Activated CD4-positive, alpha-beta T cell treated with anti-CD3 and anti-CD28 coated beads, Interleukin-2, amount 50 U/mL, for 16 hours (primary cell): ENCODE measurements around the gene ATXN7.

Experiments
- DNase-seq: peaks from one replicate; pipeline ENCODE4 v3.0.0-alpha.2; 2020

The ATXN7 gene

DNA sequence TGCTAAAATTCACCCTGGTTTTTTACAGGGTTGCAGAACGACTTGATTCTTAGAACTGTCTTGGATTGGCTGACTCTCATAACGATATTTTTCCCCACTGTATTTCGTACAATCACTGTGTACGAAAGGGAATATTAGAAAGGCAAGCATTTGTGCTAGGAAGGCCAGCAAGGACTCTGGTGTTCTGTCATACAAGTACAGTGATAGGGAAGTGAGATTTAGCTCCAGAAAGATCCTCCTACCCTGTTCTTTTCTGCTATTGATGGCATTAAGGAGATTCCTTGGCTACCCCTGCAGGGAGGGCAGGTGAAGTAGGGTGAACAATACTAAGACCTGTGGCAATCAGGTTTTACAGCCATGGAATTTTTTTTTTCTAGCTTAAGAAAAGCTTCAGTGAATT lies 102.3 kb downstream of the ATXN7 start:
- no peak for DNase-seq

DNA sequence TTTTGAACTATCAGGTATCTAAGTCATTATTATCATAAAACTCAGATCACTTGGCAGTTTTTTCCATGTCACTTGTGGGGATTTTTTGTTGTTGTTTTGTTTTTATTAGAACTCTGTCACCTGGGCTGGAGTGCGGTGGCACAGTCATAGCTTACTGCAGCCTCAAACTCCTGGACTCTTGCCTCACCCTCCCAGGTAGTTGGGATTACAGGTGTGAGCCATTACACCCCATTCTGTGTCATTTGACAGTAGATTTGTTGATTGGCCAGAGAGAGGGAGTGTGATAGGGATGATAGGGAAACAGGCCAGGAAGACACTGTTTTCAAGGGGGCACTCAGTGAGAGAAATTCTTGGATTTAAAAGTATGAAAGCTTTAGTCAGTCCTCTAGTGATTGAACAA lies 103.2 kb downstream of the ATXN7 start:
- no peak for DNase-seq

DNA sequence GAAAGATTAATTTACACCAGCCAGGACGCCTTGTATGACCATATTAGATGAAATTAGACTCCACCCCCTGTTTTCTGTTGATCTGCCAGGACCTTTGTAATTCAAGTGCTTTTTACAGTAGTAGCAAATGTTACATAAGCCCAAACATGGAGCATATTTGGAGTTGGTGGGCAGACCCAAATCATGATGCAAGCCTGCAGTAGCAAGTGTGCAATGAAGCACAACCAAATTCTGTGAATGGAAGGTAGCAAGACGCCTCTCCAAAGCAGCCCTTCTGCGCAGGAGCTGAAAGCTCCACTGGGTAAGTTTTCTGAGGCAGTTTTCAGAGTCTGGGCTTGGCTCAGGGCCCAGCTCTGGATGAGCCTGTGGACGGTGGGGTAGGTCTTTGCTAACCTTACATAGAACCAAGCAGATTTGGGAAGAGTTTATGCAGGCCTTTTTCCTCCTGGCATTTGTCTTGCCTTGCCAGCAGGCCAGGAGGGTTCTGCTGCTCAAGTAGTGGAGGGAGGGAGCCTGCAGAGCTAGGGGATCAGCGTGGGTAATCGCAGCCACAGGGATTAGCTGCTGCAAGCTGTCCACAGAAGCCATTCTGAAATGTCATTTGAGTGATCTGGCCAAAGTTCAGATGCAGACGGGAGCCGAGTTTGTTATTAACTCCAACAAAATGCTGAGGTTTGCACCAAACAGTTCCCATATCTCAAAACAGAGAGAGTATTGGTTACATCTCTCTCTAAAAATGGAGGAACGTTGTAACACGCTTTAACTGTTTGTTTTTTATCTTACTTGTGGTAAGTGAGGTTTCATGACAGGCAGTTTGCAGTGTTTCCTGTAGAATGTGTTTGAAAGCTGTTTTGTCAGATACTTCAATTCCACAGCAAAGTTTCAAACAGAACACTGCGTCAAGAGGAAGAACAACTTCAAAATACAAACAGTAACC lies 104.3 kb downstream of the ATXN7 start:
- DNase-seq, result peak; percentile 65

DNA sequence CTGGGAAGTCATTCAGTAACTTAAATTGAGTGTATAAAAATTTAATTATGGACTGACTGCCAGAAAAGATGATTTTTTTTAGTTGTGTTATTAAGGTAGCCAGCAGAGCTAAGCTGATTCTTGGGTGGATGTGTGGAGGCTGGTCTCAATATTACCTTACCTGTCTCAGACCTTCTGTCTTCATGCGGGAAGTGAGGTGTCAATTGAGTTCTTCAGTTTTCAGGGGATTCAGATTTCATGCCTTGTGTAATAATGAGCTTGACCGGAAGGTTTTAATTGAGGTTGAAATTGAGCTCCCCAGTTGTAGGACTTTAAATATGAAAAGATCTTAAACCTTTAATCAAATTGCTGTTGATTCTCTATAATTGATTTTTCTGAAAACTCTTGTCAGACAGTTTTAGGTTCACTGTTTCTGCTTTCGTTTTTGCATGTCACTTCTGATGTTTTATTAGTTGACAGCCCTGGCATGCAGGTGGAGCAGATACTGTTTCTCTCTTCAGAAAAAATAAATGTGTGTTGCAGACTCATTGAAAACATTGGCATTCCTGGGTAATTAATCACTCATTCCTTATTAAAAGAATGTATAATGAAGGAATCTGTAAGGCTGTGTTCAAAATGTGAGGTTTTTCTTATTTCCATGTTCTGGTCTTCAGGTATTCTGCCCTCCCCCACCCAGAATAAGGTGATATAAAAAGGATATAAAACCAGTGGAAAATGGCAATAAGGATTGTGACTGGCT lies 105.1 kb downstream of the ATXN7 start:
- no peak for DNase-seq

DNA sequence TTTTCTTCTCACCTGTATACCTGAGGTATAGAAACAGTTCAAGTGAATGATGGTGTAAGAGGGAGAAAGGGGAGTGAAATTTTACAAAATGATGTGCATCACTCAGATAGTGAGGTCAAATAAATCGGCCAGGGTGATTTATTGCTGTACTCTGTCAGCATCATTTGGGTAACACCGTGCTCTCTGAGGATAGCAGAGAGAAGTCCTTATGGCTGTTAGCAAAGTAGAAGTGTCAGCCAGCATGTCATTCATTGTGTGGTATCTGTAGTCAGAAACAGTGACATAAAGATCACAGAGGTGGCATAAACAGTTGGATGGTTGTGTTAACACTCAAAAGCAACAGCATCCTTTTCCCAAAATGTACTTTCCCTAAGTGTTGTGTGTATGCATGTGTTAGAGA lies 106.2 kb downstream of the ATXN7 start:
- DNase-seq, result no peak

DNA sequence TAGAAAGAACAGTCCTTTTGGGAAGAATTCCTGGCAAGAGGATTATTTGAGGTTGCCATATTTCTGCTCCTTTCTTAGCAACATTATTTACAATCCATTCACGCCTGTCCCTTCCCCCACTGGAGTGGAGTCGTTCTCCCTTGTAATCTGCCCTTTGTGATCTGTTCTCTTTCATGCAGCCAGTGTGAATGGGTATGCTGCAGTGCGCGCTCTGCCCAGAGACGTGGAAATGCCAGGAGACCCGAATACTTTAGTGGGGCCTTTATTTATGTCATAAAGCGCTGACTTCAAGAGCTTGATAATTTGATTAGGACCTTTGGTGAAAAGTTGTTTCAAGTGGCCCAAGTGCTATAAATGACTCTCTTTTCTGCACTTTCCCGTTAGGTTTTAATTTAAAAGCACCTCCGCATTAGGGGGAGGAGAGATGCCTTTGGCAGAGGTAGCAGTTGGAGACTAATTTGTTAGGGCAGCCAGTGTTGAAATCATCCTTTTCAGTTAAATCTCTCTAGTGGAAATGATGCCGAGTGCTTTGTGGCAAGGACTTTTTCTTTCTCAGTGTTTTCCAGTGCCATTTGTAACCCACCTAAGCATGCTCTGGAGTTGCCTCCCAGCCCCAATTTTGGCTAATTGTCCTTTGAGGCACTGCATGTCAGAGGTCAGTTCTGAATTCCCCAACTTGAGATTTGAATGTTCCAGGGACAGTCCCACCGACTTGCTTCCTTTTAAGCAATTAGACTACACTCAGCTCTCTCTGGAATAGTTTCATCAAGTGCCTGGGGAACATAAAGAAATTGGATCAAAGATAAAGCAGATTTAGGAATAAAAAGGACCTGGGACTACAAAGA lies 107.2 kb downstream of the ATXN7 start:
- DNase-seq, result no peak

DNA sequence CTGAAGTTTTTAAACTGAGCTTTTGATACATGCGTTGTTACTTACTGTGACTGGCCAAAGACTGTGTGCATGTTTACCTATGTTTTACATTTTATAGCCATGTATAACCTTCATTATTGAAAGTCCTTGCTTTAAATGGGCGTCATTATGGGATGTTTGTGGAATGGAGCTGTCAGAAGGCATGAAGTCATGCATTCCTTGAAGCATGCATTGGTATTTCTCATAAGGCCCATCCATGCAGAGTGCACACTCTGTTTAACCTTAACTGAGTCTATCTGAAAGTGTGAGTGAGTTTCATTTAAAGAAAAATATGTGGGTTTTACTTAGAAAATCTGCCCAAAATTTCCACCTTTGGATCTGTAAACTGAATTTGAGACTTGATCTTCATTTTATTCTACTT lies 108.5 kb downstream of the ATXN7 start:
- DNase-seq, result no peak

DNA sequence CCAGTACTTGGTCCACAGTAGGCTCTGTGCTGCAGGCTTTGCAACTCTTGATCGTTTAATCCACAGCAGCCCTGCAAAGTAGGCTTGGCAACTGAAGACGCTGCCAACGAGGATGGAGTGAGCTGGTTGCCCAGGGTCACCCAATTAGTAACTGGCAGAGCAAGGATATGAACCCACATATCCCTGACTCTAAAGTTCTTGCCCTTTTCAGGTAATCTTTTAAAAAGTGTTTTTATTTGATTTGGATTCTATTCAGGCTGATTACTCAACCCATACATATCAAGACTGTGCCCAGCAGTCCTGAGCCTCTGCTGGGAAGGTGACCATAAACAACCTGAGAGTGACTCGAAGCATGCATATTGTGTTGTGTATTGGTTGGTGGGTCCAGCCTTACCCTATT lies 109.3 kb downstream of the ATXN7 start:
- no peak for DNase-seq

DNA sequence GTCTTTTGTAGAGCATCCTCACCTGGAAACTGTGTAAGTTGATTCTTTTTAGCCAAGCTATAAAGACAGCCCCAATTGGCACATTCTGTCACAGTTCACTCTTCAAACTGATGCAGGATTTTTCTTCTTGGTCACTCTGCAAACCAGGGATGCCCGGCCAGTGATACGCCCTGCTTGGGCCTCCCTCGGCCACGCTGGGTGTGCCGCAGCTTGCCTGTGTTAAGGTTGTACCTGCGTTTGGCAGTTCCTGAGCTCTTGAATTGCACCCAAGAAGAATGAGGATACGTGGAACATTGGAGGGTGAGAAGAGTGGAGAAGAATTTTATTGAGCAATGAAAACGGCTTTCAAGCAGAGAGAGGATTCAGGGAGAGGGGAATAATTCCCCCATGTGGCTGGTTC lies 109.7 kb downstream of the ATXN7 start:
- DNase-seq, result no peak

DNA sequence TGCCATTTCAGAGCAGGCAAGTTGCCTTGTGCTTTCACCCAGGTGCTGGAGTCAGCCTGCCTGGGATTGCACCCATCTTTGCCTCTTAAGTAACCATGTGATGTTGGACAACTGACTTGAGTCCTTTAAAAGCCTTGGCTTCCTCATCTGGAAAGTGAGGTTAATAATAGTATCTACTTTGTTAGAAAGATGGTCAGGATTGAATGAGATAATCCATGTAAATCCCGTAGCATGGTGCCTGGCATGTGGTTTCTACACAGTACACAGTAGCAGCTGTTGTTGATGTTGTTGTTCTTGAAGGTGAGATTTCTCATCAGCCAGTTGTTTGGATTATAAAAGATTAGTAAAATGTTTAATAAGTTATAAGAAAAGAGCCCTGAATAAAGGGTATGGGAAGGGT lies 110.8 kb downstream of the ATXN7 start:
- DNase-seq, result no peak

DNA sequence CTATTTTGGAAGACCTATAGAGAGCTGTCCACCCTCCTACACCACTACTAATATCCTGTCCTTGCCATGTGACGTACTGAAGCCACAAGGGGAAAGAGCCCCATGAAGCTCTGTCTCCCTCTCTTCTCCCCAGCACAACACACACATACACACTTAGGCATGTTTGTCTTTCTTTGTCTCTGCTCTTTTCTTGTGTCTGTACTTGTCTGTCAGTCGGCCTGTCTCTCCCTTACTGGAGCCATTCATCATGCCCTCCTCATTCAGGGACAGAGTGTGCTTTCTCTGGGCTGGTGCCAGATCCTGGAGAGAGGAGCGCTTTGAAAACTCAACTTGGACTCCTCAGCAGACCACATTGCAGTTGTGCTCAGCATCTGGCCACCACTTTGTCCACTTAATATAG lies 112.1 kb downstream of the ATXN7 start:
- no peak for DNase-seq

DNA sequence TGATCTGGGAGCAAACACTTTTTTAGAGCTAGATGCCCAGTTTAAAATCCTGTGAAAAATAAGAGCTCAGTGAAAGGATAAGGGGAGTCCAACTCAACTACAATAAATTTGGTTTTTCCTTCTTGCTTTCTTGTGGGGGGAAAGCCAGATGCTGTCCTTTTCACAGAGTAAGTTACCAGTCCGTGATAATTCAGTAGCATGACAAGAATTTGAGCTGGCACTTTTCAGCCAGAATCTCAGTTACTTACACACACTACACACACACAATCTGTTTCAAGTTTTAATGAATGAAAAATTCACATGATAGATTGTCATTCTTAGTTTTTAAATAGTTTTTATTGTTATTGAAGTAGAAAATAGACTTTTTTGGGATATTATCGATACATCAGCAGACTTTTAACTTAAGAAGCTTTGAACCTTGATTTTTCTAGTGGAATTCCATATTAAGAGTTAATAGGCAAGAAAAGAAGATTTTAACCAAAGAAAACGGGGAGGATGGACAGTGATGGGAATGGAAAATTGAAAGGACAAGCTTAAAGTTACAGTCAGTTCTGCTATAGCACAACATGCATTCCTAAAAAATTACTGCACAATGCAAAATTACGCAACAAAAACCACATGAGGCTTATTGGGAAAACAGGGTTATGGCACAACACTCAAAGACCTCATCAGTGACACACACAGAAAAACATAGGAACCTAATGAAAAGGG lies 112.6 kb downstream of the ATXN7 start:
- no peak for DNase-seq

DNA sequence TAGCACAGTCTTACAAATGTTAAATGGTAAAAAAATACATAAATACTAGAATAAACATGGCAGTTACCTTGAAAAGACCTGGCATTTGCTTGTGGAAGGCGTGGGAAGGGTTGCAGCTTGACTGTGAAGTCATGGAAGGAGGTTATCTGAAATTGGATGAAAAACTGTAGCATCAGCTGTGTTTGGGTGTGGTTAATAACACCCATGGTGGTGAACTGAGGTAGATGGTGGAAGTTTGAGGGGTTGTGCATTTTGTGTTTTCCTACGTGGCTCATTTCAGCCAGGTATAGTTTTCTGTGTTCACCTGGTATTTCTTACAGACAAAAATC lies 113.2 kb downstream of the ATXN7 start:
- DNase-seq, result no peak

DNA sequence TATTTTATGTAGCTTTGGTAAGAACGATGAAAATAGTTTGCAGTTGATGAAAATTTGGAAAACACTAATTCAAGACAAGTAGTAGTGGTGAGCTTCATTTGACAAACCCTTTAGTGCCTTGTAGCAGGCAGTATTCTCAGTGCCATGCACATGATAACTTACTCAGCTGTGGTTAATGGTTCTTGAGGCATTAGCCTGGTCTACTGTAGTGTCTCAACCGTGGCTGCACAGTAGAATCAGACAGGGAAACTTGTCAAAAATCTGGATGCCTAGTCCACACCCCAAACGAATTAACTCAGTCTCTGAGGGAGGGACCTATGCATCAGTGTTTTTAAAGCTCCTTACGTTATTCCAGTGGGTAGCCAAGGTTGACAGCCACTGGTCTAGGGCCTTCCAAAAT lies 114.2 kb downstream of the ATXN7 start:
- no peak for DNase-seq

DNA sequence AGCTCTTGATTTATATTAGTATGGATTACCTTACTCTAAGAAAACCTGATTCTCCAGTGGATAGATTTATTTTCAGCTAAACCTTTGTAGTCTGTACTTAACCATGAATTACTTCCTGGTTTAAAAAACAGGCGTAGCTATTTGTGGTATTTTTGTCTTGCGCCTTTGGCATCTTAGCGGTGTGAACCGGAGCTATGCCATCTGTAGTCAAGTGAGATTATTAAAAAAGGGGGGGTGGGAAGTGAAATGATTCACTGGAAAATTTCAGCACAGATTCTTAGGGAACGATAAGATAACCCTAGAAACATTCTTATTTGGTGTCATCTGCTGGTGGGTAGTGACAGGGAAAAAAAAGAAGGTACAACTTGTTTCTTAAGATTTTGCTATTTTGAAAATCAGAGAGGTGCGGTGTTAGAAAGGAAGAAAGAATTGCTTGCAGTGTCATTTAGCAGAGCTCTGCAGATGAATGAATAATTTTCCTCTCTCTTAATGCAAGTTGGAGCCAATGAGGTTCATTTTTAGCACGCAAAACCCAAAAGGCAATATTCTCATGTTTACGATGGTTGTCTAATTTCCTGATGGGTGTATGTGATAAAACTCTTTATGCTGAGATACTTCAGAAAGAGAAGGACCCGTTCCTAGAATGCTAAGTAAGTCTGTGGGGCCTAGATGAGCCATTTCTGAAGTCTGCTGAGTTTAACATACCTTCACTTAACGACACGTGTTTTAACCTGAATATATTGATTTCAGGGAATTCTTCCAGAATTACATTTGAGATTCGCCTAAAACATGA lies 115.6 kb downstream of the ATXN7 start:
- DNase-seq, result no peak

DNA sequence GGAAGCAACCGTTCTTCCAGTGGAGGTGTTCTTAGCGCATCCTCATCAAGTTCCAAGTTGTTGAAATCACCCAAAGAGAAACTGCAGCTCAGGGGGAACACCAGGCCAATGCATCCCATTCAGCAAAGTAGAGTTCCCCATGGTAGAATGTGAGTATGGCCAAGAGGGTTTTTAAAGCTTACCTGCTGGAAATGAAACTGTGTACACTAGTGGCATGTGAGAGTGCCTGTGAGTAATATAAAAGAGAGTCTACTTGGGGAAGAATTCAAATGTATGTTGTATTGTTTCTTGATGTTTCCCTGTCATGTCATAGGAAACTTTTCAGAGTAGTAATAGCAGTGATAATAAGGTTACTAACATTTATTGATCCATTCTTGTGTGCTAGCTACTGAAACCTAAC lies 116.4 kb downstream of the ATXN7 start:
- no peak for DNase-seq

DNA sequence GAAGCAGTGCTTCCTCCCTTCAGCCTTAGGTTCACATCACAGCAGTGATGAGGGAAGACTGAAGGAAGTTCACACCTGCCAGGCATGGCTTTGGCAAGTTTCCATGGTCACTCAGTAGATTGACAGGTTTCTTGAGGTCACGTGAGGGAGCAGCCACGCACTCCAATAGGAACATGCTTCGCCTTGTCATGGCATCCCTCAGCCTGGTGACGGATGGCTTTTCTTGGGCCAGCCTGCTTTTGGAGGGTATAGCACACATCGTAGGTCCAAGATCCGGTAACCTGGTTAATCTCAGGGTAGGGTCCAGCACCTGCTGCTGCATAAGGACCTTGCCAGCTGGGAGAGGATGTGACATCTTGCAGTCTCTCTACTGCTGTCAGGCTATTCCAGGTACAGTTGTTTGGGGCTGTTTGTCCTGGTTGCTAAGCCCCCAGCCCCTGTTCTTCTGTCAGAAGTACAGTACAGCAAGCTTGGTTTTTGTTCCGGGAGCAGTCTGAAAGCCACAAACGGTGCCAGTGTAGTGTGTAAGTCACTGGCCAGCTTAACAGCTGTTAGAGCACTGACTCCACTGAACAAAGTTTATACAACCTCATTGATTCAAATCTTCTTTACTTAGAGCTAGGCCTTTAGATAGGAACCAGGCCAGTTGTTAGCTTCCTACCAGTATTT lies 117.3 kb downstream of the ATXN7 start:
- no peak for DNase-seq

DNA sequence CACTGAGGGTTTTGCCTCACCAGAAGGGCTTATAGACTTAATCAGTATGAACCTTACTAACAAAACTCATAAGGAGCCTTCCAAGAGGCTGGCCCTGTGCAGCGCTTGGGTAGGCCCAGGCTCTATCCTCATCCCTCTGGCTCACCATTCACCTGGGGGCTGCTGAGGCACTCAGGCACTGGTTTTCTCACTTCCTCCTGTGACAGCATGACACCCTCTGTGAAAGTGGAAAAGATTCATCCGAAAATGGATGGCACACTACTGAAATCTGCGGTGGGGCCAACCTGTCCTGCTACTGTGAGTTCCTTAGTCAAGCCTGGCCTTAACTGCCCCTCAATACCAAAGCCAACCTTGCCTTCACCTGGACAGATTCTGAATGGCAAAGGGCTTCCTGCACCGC lies 118.3 kb downstream of the ATXN7 start:
- DNase-seq, result no peak

DNA sequence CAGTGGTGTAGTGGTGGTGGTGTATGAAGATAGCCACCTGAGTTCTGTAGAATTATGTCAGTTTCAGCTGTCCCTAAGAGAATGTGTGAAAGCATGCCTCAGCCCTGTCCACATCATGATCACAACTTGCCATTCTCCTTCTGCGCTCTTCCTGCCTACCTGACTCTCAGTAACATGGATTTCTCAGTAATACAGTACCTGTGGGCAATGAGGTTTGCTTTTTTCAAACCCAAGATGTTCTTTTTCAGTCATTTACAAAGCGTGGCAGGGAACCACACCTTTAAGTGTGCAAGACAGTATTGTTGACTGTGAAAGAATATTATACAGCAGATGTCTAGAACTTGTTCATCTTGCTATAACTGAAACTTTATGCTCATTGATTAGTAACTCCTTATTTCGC lies 120.7 kb downstream of the ATXN7 start:
- DNase-seq, result no peak

DNA sequence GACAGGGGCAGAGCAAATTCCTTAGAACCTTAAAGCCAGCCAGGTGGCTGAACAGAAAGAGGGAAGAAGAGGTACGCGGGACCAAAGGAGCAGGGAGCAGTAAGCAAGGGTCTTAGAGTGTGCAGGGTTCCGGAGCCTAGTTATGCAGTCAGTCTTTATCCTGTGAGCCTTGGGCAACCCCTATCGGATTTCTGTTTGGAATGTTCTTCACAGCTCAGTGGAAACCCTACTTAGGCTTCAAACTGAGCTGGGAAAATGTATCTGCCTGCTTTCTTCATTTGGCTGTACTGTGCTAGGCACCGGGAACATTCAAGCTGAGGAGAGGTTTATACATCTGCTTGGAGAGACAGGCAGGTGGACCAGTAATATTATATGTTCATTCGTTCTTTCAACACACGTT lies 122.5 kb downstream of the ATXN7 start:
- no peak for DNase-seq

DNA sequence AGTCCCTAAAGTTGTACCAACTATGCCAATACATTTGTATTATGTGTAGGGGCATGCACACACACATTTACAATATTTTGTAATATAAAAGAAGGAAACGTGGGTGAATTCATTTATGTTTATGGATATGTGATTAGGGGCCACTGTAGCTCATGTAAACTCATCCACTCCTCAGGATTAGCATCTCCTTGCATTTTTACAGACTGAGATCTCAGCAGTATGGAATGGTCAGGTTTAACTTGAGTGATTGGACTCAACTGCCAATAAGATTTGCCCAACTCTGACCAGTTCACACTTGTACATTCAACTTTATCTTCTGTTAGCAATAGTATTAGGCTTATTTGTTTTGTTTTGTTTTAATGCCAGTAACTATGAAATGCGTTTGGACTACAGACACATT lies 123.2 kb downstream of the ATXN7 start:
- no peak for DNase-seq

DNA sequence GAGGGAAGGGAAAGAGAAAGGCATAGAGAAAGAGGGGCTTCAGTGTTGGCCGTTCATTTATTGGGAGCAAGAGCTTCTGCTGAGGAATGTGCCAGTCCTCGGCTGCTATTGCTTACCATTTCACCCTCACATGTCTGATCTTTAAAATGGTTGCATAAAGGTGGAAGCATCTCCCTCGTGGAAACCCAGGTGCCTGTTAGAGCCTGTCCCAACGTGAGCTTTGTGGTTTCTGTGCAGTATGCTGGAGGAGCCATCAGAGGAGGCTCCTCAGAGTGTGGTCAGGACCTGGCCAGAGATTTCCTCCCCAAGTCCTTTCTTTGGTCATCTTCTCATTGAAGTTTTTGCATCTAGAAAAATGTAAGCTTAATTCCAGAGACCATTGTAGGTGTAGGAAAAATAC lies 125.3 kb downstream of the ATXN7 start:
- no peak for DNase-seq
